ENCODE data around the gene RNASE4.

DNA sequence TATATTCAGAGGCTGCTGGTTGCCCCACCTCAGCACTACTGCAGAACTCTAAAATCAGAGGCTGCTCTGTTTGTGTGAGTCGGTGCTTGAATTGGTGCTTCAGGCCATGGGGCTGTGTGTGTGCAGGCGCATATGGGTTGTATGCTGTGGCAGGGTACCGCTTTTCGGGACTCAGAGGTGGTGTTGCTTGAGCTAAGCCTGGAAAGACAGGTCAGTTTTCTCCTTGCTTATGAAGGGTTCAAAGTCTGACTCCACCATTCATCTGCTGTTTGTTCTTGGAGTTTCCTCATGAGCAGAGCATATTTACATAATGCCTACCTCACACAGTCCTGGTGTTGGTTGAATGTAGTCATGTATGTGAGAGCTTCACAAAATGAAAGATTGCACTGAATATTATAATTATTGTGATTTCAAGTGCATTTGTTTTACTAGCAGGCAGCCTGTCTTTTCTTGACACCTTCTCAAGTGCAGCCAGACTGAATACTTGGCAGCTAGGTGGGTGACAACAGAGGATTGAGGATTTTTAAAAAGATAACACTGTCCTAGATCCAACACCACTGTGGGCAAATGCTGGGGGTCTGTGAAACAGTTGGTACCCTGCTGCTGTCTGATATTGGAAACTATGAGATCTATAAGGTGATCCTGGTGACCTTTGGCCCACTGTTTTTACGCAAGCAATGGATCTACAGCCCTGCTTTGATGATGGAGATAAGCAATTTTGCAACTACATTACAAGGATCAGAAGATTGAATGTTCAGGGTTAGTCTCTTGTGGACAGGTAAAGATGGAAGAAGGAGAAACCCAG lies 3.2 kb downstream of the RNASE4 start:
- TF ChIP-seq, protein P1, sequence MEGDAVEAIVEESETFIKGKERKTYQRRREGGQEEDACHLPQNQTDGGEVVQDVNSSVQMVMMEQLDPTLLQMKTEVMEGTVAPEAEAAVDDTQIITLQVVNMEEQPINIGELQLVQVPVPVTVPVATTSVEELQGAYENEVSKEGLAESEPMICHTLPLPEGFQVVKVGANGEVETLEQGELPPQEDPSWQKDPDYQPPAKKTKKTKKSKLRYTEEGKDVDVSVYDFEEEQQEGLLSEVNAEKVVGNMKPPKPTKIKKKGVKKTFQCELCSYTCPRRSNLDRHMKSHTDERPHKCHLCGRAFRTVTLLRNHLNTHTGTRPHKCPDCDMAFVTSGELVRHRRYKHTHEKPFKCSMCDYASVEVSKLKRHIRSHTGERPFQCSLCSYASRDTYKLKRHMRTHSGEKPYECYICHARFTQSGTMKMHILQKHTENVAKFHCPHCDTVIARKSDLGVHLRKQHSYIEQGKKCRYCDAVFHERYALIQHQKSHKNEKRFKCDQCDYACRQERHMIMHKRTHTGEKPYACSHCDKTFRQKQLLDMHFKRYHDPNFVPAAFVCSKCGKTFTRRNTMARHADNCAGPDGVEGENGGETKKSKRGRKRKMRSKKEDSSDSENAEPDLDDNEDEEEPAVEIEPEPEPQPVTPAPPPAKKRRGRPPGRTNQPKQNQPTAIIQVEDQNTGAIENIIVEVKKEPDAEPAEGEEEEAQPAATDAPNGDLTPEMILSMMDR (IDR thresholded peaks at IDR 0.05): no peak
- TF ChIP-seq EP300 (IDR thresholded peaks at IDR 0.05): no peak
